Measurements from ENCODE around the gene NQO2.

DNA sequence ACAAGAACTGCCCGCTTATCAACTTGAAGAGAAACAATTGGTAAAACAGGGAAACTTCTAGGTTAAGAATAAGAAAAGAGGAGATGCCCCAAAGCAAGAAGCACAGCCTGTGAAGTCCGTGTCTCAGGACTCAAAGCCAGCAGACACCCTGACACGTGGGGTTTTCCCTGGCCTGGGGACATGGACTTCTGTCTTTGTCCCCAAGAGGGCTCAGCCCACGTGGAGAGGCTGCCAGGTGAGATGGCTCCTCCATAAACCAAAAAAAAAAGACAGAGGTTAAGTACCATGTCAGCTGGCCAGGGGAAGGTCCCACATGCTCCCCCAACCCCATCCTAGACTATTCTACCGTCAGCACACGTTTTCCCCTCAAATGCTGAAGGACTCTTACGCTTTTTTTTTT is 38.2 kb upstream of the NQO2 start:
- TF ChIP-seq YY1 (IDR thresholded peaks at IDR 0.05; ENCODE audit: insufficient read depth, insufficient read length) (no peak), SUZ12 (IDR thresholded peaks at IDR 0.05; ENCODE audit: extremely low read depth, insufficient read depth, insufficient read length) (no peak)

All from NT2/D1 (cell line).